Measurements from ENCODE around the gene CKAP4. TPM values are rescaled to one million over a fixed set of nuclear protein-coding genes. Genes with fewer than 3 reads are reported as not detected.

The CKAP4 gene
- total and polyA plus RNA-seq, 2 of the 13 experiments (the other 11 are each of a cell fraction or from before 2014, with no cell fraction given): 39.2 to 70.2 TPM

DNA sequence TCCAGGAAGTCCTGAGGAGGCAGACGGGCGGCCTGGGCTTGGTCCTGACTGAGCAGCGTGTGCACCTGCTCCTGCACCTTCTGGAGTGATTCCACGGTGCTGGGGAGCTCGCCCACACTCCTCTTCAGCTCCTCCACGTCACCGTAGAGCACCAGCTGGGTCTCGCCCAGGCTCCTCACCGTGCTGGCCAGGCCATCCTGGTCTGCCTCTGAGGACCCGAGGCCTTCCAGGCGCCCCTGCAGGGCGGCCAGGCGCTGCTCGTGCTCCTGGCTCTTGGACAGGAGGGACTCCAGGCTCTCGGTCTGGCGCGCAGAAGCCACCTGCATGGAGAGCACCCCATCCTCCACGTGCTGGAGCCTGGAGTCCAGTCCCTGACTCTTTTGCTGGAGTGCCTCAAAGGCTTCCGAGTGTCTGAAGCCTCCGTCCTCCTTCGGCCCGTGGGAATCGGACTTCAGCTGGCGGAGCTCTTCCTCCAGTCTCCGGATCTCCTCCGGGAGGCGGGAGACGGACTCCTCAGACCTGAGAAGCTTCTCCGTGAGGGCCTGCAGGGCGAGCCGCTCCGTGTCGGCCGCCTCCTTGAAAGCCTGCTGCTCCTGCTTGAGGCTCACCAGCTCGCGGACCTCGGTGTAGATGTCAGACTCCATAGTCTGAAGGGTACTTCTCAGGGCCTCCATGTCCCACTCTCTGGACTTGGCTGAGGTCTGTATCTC lies 8.4 kb downstream of the CKAP4 start:
- Histone ChIP-seq H3K27me3 (ENCODE audit: control insufficient read depth in 1 of 2, insufficient read depth in 2 of 2, low read length in 2 of 2) (no peaks in the 10 kb centered on the region; a peak in 1 of 5 replicates), H3K36me3 (replicated peaks in 1 of 2; ENCODE audit: control insufficient read depth in 1 of 2, insufficient read depth in 2 of 2, low read length in 2 of 2) (peaks cover 7 to 20% of the 10 kb centered on the region in 2 experiments; a peak in 4 of 5 replicates), H3K9me3 (ENCODE audit: low read length) (no peaks in the 10 kb centered on the region), H3K4me2 (ENCODE audit: low read depth, low read length) (no peak overlapping the region), H3K4me3 (replicated peaks in 1 of 3; ENCODE audit: insufficient read depth in 1 of 3, low read depth in 2 of 3, low read length in 3 of 3) (no peak overlapping the region), H4K20me1 (ENCODE audit: insufficient read depth, low read length) (no peaks in the 10 kb centered on the region), H3K4me1 (ENCODE audit: insufficient read depth, low read length) (peaks cover 5% of the 10 kb centered on the region; the same call in 1 of the 2 replicates), H3K27ac (ENCODE audit: extremely low read length, insufficient read depth, low read length) (no peak overlapping the region), H3K79me2 (ENCODE audit: insufficient read depth, low read length) (no peaks in the 10 kb centered on the region), H3K9ac (ENCODE audit: insufficient read depth, low read depth, low read length) (no peak overlapping the region), H2AFZ (ENCODE audit: low read length) (no peak overlapping the region)
- no peak for ATAC-seq
- intact Hi-C loops (cut with micrococcal nuclease; ENCODE audit: unreplicated experiment): no loop called here
- no TSS peak for BruUV-seq (replicated peaks)
- WGBS (ENCODE audit: low lambda C conversion rate): 99% methylated on average over 24 of the region's 37 CpGs
- in situ Hi-C loops (cut with HindIII; ENCODE audit: extremely low pct_ligation_motif_present, low pct_unique_long_range_greater_than_20kb): no loop called here
- no peak for DNase-seq (ENCODE audit: low spot score)
- CTCF ChIA-PET (ENCODE audit: low intra/inter-chr PET ratio, low total read pairs): no interaction called here
- no peak for TF ChIP-seq SP5 (CRISPR knock-in tag; IDR thresholded peaks at IDR 0.05; ENCODE audit: borderline replicate concordance, low read depth)
- TF ChIP-seq, protein P1, sequence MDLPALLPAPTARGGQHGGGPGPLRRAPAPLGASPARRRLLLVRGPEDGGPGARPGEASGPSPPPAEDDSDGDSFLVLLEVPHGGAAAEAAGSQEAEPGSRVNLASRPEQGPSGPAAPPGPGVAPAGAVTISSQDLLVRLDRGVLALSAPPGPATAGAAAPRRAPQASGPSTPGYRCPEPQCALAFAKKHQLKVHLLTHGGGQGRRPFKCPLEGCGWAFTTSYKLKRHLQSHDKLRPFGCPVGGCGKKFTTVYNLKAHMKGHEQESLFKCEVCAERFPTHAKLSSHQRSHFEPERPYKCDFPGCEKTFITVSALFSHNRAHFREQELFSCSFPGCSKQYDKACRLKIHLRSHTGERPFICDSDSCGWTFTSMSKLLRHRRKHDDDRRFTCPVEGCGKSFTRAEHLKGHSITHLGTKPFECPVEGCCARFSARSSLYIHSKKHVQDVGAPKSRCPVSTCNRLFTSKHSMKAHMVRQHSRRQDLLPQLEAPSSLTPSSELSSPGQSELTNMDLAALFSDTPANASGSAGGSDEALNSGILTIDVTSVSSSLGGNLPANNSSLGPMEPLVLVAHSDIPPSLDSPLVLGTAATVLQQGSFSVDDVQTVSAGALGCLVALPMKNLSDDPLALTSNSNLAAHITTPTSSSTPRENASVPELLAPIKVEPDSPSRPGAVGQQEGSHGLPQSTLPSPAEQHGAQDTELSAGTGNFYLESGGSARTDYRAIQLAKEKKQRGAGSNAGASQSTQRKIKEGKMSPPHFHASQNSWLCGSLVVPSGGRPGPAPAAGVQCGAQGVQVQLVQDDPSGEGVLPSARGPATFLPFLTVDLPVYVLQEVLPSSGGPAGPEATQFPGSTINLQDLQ (CRISPR knock-in tag; IDR thresholded peaks at IDR 0.05): no peak
- TF ChIP-seq, protein P2, sequence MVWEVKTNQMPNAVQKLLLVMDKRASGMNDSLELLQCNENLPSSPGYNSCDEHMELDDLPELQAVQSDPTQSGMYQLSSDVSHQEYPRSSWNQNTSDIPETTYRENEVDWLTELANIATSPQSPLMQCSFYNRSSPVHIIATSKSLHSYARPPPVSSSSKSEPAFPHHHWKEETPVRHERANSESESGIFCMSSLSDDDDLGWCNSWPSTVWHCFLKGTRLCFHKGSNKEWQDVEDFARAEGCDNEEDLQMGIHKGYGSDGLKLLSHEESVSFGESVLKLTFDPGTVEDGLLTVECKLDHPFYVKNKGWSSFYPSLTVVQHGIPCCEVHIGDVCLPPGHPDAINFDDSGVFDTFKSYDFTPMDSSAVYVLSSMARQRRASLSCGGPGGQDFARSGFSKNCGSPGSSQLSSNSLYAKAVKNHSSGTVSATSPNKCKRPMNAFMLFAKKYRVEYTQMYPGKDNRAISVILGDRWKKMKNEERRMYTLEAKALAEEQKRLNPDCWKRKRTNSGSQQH (CRISPR knock-in tag; IDR thresholded peaks at IDR 0.05; ENCODE audit: low read depth): no peak
- TF ChIP-seq AGO2 (optimal IDR thresholded peaks at IDR 0.05; ENCODE audit: low read depth, low read length): peak; percentile 21
- TF ChIP-seq KDM5B (CRISPR knock-in tag; IDR thresholded peaks at IDR 0.05; ENCODE audit: borderline replicate concordance): no peak
- TF ChIP-seq, protein P3, sequence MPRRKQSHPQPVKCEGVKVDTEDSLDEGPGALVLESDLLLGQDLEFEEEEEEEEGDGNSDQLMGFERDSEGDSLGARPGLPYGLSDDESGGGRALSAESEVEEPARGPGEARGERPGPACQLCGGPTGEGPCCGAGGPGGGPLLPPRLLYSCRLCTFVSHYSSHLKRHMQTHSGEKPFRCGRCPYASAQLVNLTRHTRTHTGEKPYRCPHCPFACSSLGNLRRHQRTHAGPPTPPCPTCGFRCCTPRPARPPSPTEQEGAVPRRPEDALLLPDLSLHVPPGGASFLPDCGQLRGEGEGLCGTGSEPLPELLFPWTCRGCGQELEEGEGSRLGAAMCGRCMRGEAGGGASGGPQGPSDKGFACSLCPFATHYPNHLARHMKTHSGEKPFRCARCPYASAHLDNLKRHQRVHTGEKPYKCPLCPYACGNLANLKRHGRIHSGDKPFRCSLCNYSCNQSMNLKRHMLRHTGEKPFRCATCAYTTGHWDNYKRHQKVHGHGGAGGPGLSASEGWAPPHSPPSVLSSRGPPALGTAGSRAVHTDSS (CRISPR knock-in tag; conservative IDR thresholded peaks at IDR 0.05): no peak
- TF ChIP-seq TGIF2 (CRISPR knock-in tag; IDR thresholded peaks at IDR 0.05): no peak
- POLR2A ChIA-PET: no interaction called here
- FAIRE-seq: no peak

All from HepG2 (cell line).